GM23338 (cell line): Measurements from ENCODE around the gene WNT1. TPM values are rescaled to one million over a fixed set of nuclear protein-coding genes. Genes with fewer than 3 reads are reported as not detected.

Experiments
- ATAC-seq: fragments of 200-7000 bp; cut with Tn5 transposase; 3 replicates; pipeline ENCODE4 v1.9.1; 2020
- DNase-seq: peaks from one replicate; pipeline ENCODE4 v3.0.0-alpha.2; 2015; ENCODE audit warnings: low spot score
- H2AFZ ChIP-seq: fragments of 200-600 bp; sonication (generic); 2 replicates; pipeline ENCODE4 v1.8.0; 2016; ENCODE audit warnings: antibody characterized with exemption, mild to moderate bottlenecking, moderate library complexity
- H3F3A ChIP-seq: fragments of 200-600 bp; sonication (generic); replicated peaks from 2 replicates; pipeline ENCODE4 v1.8.0; 2017; ENCODE audit warnings: antibody characterized with exemption, mixed run types, low read depth
- H3K27ac ChIP-seq: fragments of 200-600 bp; sonication (generic); 2 replicates; pipeline ENCODE4 v1.6.1; 2016; ENCODE audit warnings: low read depth
- H3K27me3 ChIP-seq: fragments of 200-600 bp; sonication (generic); 2 replicates; pipeline ENCODE4 v1.8.0; 2016; ENCODE audit warnings: mild to moderate bottlenecking, mixed run types, moderate library complexity; ENCODE audit not compliant: insufficient read depth
- H3K36me3 ChIP-seq: fragments of 200-600 bp; sonication (generic); 2 replicates; pipeline ENCODE4 v1.8.0; 2016; ENCODE audit warnings: mild to moderate bottlenecking; ENCODE audit not compliant: insufficient read depth
- H3K4me1 ChIP-seq: fragments of 200-600 bp; sonication (generic); 2 replicates; pipeline ENCODE4 v1.8.0; 2016; ENCODE audit warnings: mild to moderate bottlenecking, moderate library complexity; ENCODE audit not compliant: insufficient read depth
- H3K4me2 ChIP-seq: fragments of 200-600 bp; sonication (generic); 2 replicates; pipeline ENCODE4 v1.7.1; 2017; ENCODE audit warnings: mixed run types
- H3K4me3 ChIP-seq: fragments of 200-600 bp; sonication (generic); 2 replicates; pipeline ENCODE4 v1.6.1; 2016; ENCODE audit warnings: mixed run types
- H3K79me2 ChIP-seq: fragments of 200-600 bp; sonication (generic); replicated peaks from 2 replicates; pipeline ENCODE4 v1.8.0; 2017; ENCODE audit warnings: mild to moderate bottlenecking; ENCODE audit not compliant: insufficient read depth
- H3K9me2 ChIP-seq: fragments of 200-600 bp; sonication (generic); 2 replicates; pipeline ENCODE4 v1.8.0; 2017; ENCODE audit not compliant: insufficient read depth
- H4K20me1 ChIP-seq: fragments of 200-600 bp; sonication (generic); replicated peaks from 2 replicates; pipeline ENCODE4 v1.8.0; 2017; ENCODE audit warnings: mild to moderate bottlenecking; ENCODE audit not compliant: insufficient read depth
- H3K27ac Mint-ChIP-seq: 2 replicates; pipeline ENCODE4 v1.8.0; 2020; ENCODE audit warnings: inconsistent platforms, mild to moderate bottlenecking, moderate library complexity, mixed read lengths
- H3K27me3 Mint-ChIP-seq: 3 replicates; pipeline ENCODE4 v1.8.0; 2022; ENCODE audit warnings: low read depth, mild to moderate bottlenecking, moderate library complexity, mixed read lengths, inconsistent platforms; ENCODE audit not compliant: insufficient read depth, poor library complexity
- H3K36me3 Mint-ChIP-seq: 3 replicates; pipeline ENCODE4 v1.8.0; 2021; ENCODE audit warnings: low read depth, mild to moderate bottlenecking, inconsistent platforms, moderate library complexity, mixed read lengths
- H3K4me1 Mint-ChIP-seq: 3 replicates; pipeline ENCODE4 v1.8.0; 2020; ENCODE audit warnings: mild to moderate bottlenecking, inconsistent platforms, mixed read lengths
- H3K4me3 Mint-ChIP-seq: 3 replicates; pipeline ENCODE4 v1.8.0; 2021; ENCODE audit warnings: moderate library complexity, mild to moderate bottlenecking, inconsistent platforms, mixed read lengths
- H3K9me3 Mint-ChIP-seq: 3 replicates; pipeline ENCODE4 v1.8.0; 2020; ENCODE audit warnings: moderate library complexity, mild to moderate bottlenecking, inconsistent platforms, mixed read lengths
- CREB1 ChIP-seq: fragments of 250-450 bp; sonication (Bioruptor Pico); IDR thresholded peaks from 2 replicates; pipeline ENCODE4 v1.5.0; 2020; ENCODE audit warnings: low read depth, mild to moderate bottlenecking, moderate library complexity
- EZH2 ChIP-seq: fragments of 200-600 bp; sonication (generic); IDR thresholded peaks from one replicate; pipeline ENCODE4 v1.8.0; 2017; ENCODE audit warnings: antibody characterized with exemption, mild to moderate bottlenecking, low read depth; ENCODE audit not compliant: unreplicated experiment
- EZH2phosphoT487 ChIP-seq: fragments of 200-600 bp; sonication (generic); IDR thresholded peaks from one replicate; pipeline ENCODE4 v1.8.1; 2018; ENCODE audit warnings: antibody characterized with exemption; ENCODE audit not compliant: unreplicated experiment
- NANOG ChIP-seq: IDR thresholded peaks from 2 replicates; pipeline ENCODE4 v1.6.1; 2016; ENCODE audit warnings: antibody characterized with exemption, borderline replicate concordance
- POLR2AphosphoS5 ChIP-seq: IDR thresholded peaks from 2 replicates; pipeline ENCODE4 v1.6.1; 2016; ENCODE audit warnings: antibody characterized with exemption, low read depth
- REST ChIP-seq: IDR thresholded peaks from one replicate; pipeline ENCODE4 v1.6.1; 2018; ENCODE audit warnings: antibody characterized with exemption; ENCODE audit not compliant: unreplicated experiment
- ZNF114 ChIP-seq: fragments of 250-450 bp; sonication (Bioruptor Pico); IDR thresholded peaks from 2 replicates; pipeline ENCODE4 v1.5.0; 2020; ENCODE audit warnings: mild to moderate bottlenecking, moderate library complexity
- polyA plus RNA-seq: library from polyadenylated mRNA; unstranded; fragments of >200 nt; fragmentation: Nextera tagmentation; extraction: Ambion mirVana; gene quantifications from 2 replicates; pipeline ENCODE4 v1.2.1, GENCODE V29; 2016
- total RNA-seq: library from RNA; depleted of rRNA; stranded (reverse); fragments of >200 nt; shearing (Covaris generic); gene quantifications from 2 replicates; pipeline ENCODE4 v1.2.3, GENCODE V29; 2014
- TF ChIP-seq, protein P1 (sequence below): IDR thresholded peaks from 2 replicates; pipeline ENCODE4 v1.6.1; 2016; ENCODE audit warnings: antibody characterized with exemption
- TF ChIP-seq, protein P2 (sequence below): fragments of 250-450 bp; sonication (Bioruptor Pico); IDR thresholded peaks from 2 replicates; pipeline ENCODE4 v1.5.0; 2020; ENCODE audit warnings: mild to moderate bottlenecking, moderate library complexity
- TF ChIP-seq, protein P3 (sequence below), 2 experiments: fragments of 200-600 bp in 1 of 2; sonication (generic) in 1 of 2; conservative IDR thresholded peaks; 2 replicates each; pipeline versions ENCODE4 v1.5.1 to v1.6.1; 2016 to 2017; ENCODE audit warnings: antibody characterized with exemption in 2 of 2, low read depth in 2 of 2, mild to moderate bottlenecking in 2 of 2, moderate library complexity in 1 of 2

Gene WNT1
- total and polyA plus RNA-seq, 2 experiments from 2014 or later: not detected

DNA sequence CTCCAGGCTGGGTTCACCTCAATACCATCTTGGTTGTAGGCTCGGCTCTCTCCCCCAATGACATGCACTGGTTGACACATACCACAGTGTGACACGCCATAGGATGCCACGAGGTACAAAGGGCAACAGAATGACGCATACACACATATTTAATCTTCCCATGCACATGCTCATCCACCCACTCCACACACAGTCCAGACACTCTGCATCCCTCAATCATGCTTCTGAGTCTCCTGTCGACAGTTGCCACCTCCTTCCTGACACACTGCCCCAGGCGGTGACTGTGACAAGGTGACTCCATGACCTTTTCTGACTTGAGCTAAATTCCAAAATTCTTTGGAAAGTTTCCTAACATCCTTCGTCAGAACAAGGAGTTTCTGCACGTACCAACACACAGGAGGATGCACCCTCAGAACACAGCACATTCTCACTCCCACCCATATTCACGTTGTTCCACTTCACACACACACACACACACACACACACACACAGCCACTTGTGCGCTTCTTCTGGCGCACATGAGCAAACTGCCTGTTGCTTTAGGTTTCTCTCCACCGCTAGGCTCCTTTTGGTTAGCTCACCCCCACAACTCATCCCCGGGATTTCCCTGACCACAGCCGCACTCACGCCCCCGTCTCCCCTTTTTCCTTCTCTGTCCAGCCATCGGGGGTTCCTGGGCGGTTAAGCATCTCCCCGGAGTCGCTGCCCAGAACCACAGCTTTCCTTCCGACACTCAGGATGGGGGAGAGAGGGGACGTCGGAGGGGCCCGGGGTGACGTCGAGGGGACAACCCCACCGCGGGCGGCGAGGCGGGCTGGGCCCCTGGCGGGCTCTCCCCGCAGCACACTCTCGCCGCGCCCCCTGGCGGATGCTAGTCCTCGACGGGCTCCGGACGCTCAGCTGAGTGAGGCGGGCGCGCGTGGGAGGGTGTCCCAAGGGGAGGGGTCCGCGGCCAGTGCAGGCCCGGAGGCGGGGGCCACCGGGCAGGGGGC lies 536 bp upstream of the WNT1 start:
- Histone ChIP-seq H2AFZ (no peak overlapping the region), H3K27me3 (peaks cover 100% of the 10 kb centered on the region), H3K4me2 (peak overlapping the region; percentile 88; the same call in 1 of the 2 replicates), H4K20me1 (peaks cover 22% of the 10 kb centered on the region), H3K4me1 (peaks cover 25% of the 10 kb centered on the region; the same call in 1 of the 2 replicates), H3K36me3 (no peaks in the 10 kb centered on the region), H3K27ac (no peak overlapping the region), H3K4me3 (peak overlapping the region; percentile 32; the same call in 1 of the 2 replicates), H3K79me2 (no peaks in the 10 kb centered on the region), H3K9me2 (no peaks in the 10 kb centered on the region), H3F3A (peaks cover 15% of the 10 kb centered on the region; the same call in 1 of the 2 replicates)
- H3K27ac Mint-ChIP-seq: no peak overlapping the region
- peaks cover 41% of the 10 kb centered on the region for H3K4me1 Mint-ChIP-seq
- H3K4me3 Mint-ChIP-seq: peak overlapping the region; percentile 33; the same call in 1 of the 3 replicates
- no peaks in the 10 kb centered on the region; the same call in 1 of the 3 replicates for H3K9me3 Mint-ChIP-seq
- TF ChIP-seq NANOG (no peak), EZH2phosphoT487 (peak; percentile 62), ZNF114 (CRISPR knock-in tag) (no peak), REST (no peak), EZH2 (peak; percentile 43), POLR2AphosphoS5 (no peak), CREB1 (CRISPR knock-in tag) (peak; percentile 66; the same call in 1 of the 2 replicates)
- TF ChIP-seq, protein P1, sequence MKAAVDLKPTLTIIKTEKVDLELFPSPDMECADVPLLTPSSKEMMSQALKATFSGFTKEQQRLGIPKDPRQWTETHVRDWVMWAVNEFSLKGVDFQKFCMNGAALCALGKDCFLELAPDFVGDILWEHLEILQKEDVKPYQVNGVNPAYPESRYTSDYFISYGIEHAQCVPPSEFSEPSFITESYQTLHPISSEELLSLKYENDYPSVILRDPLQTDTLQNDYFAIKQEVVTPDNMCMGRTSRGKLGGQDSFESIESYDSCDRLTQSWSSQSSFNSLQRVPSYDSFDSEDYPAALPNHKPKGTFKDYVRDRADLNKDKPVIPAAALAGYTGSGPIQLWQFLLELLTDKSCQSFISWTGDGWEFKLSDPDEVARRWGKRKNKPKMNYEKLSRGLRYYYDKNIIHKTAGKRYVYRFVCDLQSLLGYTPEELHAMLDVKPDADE: no peak
- TF ChIP-seq, protein P2, sequence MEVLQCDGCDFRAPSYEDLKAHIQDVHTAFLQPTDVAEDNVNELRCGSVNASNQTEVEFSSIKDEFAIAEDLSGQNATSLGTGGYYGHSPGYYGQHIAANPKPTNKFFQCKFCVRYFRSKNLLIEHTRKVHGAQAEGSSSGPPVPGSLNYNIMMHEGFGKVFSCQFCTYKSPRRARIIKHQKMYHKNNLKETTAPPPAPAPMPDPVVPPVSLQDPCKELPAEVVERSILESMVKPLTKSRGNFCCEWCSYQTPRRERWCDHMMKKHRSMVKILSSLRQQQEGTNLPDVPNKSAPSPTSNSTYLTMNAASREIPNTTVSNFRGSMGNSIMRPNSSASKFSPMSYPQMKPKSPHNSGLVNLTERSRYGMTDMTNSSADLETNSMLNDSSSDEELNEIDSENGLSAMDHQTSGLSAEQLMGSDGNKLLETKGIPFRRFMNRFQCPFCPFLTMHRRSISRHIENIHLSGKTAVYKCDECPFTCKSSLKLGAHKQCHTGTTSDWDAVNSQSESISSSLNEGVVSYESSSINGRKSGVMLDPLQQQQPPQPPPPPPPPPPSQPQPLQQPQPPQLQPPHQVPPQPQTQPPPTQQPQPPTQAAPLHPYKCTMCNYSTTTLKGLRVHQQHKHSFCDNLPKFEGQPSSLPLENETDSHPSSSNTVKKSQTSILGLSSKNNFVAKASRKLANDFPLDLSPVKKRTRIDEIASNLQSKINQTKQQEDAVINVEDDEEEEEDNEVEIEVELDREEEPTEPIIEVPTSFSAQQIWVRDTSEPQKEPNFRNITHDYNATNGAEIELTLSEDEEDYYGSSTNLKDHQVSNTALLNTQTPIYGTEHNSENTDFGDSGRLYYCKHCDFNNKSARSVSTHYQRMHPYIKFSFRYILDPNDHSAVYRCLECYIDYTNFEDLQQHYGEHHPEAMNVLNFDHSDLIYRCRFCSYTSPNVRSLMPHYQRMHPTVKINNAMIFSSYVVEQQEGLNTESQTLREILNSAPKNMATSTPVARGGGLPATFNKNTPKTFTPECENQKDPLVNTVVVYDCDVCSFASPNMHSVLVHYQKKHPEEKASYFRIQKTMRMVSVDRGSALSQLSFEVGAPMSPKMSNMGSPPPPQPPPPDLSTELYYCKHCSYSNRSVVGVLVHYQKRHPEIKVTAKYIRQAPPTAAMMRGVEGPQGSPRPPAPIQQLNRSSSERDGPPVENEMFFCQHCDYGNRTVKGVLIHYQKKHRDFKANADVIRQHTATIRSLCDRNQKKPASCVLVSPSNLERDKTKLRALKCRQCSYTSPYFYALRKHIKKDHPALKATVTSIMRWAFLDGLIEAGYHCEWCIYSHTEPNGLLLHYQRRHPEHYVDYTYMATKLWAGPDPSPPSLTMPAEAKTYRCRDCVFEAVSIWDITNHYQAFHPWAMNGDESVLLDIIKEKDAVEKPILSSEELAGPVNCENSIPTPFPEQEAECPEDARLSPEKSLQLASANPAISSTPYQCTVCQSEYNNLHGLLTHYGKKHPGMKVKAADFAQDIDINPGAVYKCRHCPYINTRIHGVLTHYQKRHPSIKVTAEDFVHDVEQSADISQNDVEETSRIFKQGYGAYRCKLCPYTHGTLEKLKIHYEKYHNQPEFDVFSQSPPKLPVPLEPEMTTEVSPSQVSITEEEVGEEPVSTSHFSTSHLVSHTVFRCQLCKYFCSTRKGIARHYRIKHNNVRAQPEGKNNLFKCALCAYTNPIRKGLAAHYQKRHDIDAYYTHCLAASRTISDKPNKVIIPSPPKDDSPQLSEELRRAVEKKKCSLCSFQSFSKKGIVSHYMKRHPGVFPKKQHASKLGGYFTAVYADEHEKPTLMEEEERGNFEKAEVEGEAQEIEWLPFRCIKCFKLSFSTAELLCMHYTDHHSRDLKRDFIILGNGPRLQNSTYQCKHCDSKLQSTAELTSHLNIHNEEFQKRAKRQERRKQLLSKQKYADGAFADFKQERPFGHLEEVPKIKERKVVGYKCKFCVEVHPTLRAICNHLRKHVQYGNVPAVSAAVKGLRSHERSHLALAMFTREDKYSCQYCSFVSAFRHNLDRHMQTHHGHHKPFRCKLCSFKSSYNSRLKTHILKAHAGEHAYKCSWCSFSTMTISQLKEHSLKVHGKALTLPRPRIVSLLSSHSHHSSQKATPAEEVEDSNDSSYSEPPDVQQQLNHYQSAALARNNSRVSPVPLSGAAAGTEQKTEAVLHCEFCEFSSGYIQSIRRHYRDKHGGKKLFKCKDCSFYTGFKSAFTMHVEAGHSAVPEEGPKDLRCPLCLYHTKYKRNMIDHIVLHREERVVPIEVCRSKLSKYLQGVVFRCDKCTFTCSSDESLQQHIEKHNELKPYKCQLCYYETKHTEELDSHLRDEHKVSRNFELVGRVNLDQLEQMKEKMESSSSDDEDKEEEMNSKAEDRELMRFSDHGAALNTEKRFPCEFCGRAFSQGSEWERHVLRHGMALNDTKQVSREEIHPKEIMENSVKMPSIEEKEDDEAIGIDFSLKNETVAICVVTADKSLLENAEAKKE: no peak
- TF ChIP-seq, protein P3, sequence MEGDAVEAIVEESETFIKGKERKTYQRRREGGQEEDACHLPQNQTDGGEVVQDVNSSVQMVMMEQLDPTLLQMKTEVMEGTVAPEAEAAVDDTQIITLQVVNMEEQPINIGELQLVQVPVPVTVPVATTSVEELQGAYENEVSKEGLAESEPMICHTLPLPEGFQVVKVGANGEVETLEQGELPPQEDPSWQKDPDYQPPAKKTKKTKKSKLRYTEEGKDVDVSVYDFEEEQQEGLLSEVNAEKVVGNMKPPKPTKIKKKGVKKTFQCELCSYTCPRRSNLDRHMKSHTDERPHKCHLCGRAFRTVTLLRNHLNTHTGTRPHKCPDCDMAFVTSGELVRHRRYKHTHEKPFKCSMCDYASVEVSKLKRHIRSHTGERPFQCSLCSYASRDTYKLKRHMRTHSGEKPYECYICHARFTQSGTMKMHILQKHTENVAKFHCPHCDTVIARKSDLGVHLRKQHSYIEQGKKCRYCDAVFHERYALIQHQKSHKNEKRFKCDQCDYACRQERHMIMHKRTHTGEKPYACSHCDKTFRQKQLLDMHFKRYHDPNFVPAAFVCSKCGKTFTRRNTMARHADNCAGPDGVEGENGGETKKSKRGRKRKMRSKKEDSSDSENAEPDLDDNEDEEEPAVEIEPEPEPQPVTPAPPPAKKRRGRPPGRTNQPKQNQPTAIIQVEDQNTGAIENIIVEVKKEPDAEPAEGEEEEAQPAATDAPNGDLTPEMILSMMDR (conservative IDR thresholded peaks at IDR 0.05; ENCODE audit: low read depth in 2 of 2): peak; percentile 71 to 74
- ATAC-seq (peak; percentile 27), DNase-seq (peak; percentile 82)
- peaks cover 100% of the 10 kb centered on the region for H3K27me3 Mint-ChIP-seq
- H3K36me3 Mint-ChIP-seq: no peaks in the 10 kb centered on the region
